ENCODE results near the gene COL5A1.

- TF ChIP-seq ISL1 (CRISPR knock-in tag; IDR thresholded peaks at IDR 0.05): no peak
- TF ChIP-seq ZNF565 (CRISPR knock-in tag; conservative IDR thresholded peaks at IDR 0.05; ENCODE audit: low read depth): no peak
- TF ChIP-seq OSR1 (CRISPR knock-in tag; IDR thresholded peaks at IDR 0.05): no peak
- TF ChIP-seq, protein P1, sequence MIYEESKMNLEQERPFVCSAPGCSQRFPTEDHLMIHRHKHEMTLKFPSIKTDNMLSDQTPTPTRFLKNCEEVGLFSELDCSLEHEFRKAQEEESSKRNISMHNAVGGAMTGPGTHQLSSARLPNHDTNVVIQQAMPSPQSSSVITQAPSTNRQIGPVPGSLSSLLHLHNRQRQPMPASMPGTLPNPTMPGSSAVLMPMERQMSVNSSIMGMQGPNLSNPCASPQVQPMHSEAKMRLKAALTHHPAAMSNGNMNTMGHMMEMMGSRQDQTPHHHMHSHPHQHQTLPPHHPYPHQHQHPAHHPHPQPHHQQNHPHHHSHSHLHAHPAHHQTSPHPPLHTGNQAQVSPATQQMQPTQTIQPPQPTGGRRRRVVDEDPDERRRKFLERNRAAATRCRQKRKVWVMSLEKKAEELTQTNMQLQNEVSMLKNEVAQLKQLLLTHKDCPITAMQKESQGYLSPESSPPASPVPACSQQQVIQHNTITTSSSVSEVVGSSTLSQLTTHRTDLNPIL (CRISPR knock-in tag; IDR thresholded peaks at IDR 0.05; ENCODE audit: low read depth): no peak
- no peak for TF ChIP-seq ZFP3 (CRISPR knock-in tag; IDR thresholded peaks at IDR 0.05)
- no peak for TF ChIP-seq RARB (CRISPR knock-in tag; IDR thresholded peaks at IDR 0.05)
- TF ChIP-seq ZNF8 (CRISPR knock-in tag; IDR thresholded peaks at IDR 0.05): no peak
- no peak for TF ChIP-seq ARNTL (CRISPR knock-in tag; IDR thresholded peaks at IDR 0.05; ENCODE audit: borderline replicate concordance, low read depth)
- no peak for TF ChIP-seq PATZ1 (CRISPR knock-in tag; IDR thresholded peaks at IDR 0.05; ENCODE audit: borderline replicate concordance)
- TF ChIP-seq PPARA (CRISPR knock-in tag; IDR thresholded peaks at IDR 0.05; ENCODE audit: borderline replicate concordance): no peak
These were observed 130.7 kb downstream of the COL5A1 start for GRCh38 chr9:134772331-134772730.

All from SK-N-SH treated with all-trans-retinoic acid at 6 μM for 48 hours (cell line).